IPS-15b (cell line): ENCODE results near the gene TSC22D2.

Experiments
- H3K27me3 ChIP-seq: one replicate; pipeline ENCODE4 v1.6.1; 2013; ENCODE audit warnings: low read length; ENCODE audit not compliant: control insufficient read depth, insufficient read depth
- H3K36me3 ChIP-seq: one replicate; pipeline ENCODE4 v1.6.1; 2013; ENCODE audit warnings: low read length; ENCODE audit not compliant: control insufficient read depth, insufficient read depth
- H3K4me1 ChIP-seq: one replicate; pipeline ENCODE4 v1.6.1; 2013; ENCODE audit warnings: mild to moderate bottlenecking, low read length; ENCODE audit not compliant: control insufficient read depth, insufficient read depth
- H3K4me3 ChIP-seq: one replicate; pipeline ENCODE4 v1.5.1; 2013; ENCODE audit warnings: low read depth, low read length
- H3K9ac ChIP-seq: one replicate; pipeline ENCODE4 v1.6.1; 2013; ENCODE audit warnings: low read depth, mild to moderate bottlenecking, low read length
- H3K9me3 ChIP-seq: one replicate; pipeline ENCODE4 v1.6.1; 2013; ENCODE audit warnings: mild to moderate bottlenecking, low read length; ENCODE audit not compliant: control insufficient read depth, insufficient read depth

TSC22D2 gene

GRCh38 chr3:150372722-150373121, 35.4 kb upstream of the TSC22D2 start:
- Histone ChIP-seq H3K27me3 (no peaks in the 10 kb centered on the region), H3K36me3 (no peaks in the 10 kb centered on the region), H3K9me3 (no peaks in the 10 kb centered on the region), H3K4me3 (no peak overlapping the region), H3K9ac (no peak overlapping the region), H3K4me1 (peaks cover 10% of the 10 kb centered on the region)

GRCh38 chr3:150373234-150373875, 34.7 kb upstream of the TSC22D2 start:
- H3K27me3 ChIP-seq, result no peaks in the 10 kb centered on the region
- H3K36me3 ChIP-seq, result no peaks in the 10 kb centered on the region
- H3K9ac ChIP-seq, result no peak overlapping the region
- peaks cover 10% of the 10 kb centered on the region for H3K4me1 ChIP-seq
- H3K9me3 ChIP-seq, result no peaks in the 10 kb centered on the region
- H3K4me3 ChIP-seq, result no peak overlapping the region

- no peaks in the 10 kb centered on the region for H3K36me3 ChIP-seq
- H3K27me3 ChIP-seq, result no peaks in the 10 kb centered on the region
- no peak overlapping the region for H3K4me3 ChIP-seq
- no peak overlapping the region for H3K9ac ChIP-seq
- peaks cover 10% of the 10 kb centered on the region for H3K4me1 ChIP-seq
- no peaks in the 10 kb centered on the region for H3K9me3 ChIP-seq
These were observed 33.1 kb upstream of the TSC22D2 start for GRCh38 chr3:150374975-150375374.

- Histone ChIP-seq H3K4me1 (no peaks in the 10 kb centered on the region), H3K36me3 (no peaks in the 10 kb centered on the region), H3K9ac (no peak overlapping the region), H3K4me3 (no peak overlapping the region), H3K27me3 (no peaks in the 10 kb centered on the region), H3K9me3 (no peaks in the 10 kb centered on the region)
These were observed 31.9 kb upstream of the TSC22D2 start for GRCh38 chr3:150376001-150376848.

GRCh38 chr3:150377601-150378300, 30.3 kb upstream of the TSC22D2 start:
- Histone ChIP-seq H3K36me3 (no peaks in the 10 kb centered on the region), H3K4me3 (no peak overlapping the region), H3K4me1 (no peaks in the 10 kb centered on the region), H3K9ac (no peak overlapping the region), H3K27me3 (no peaks in the 10 kb centered on the region), H3K9me3 (no peaks in the 10 kb centered on the region)

- Histone ChIP-seq H3K9ac (no peak overlapping the region), H3K4me3 (no peak overlapping the region), H3K27me3 (no peaks in the 10 kb centered on the region)
These were observed 29.8 kb upstream of the TSC22D2 start for GRCh38 chr3:150378301-150378748.

GRCh38 chr3:150379469-150379868, 28.6 kb upstream of the TSC22D2 start:
- H3K27me3 ChIP-seq, result no peaks in the 10 kb centered on the region
- H3K9me3 ChIP-seq, result no peaks in the 10 kb centered on the region
- no peak overlapping the region for H3K4me3 ChIP-seq
- H3K9ac ChIP-seq, result no peak overlapping the region
- no peaks in the 10 kb centered on the region for H3K4me1 ChIP-seq
- H3K36me3 ChIP-seq, result no peaks in the 10 kb centered on the region

More at GRCh38 chr3:150378301-150378748, 29.8 kb upstream of the TSC22D2 start:
- no peaks in the 10 kb centered on the region for H3K9me3 ChIP-seq
- no peaks in the 10 kb centered on the region for H3K36me3 ChIP-seq
- no peaks in the 10 kb centered on the region for H3K4me1 ChIP-seq

GRCh38 chr3:150384296-150385212, 23.5 kb upstream of the TSC22D2 start:
- Histone ChIP-seq H3K4me3 (peak overlapping the region; percentile 43), H3K27me3 (no peaks in the 10 kb centered on the region), H3K9me3 (no peaks in the 10 kb centered on the region), H3K4me1 (peaks cover 9% of the 10 kb centered on the region), H3K9ac (peak overlapping the region; percentile 50), H3K36me3 (no peaks in the 10 kb centered on the region)

- H3K27me3 ChIP-seq, result no peaks in the 10 kb centered on the region
- no peaks in the 10 kb centered on the region for H3K36me3 ChIP-seq
- H3K4me1 ChIP-seq, result peaks cover 9% of the 10 kb centered on the region
- H3K9ac ChIP-seq, result peak overlapping the region; percentile 50
- no peaks in the 10 kb centered on the region for H3K9me3 ChIP-seq
- peak overlapping the region; percentile 43 for H3K4me3 ChIP-seq
These were observed 22.5 kb upstream of the TSC22D2 start for GRCh38 chr3:150385296-150386242.
